KOPT-K1 (cell line): ENCODE measurements around the gene COP1.

Source experiments
- H3K27ac ChIP-seq: fragments of 200-600 bp; sonication (generic); 2 replicates; pipeline ENCODE4 v1.5.1; 2016; ENCODE audit warnings: antibody characterized with exemption, mild to moderate bottlenecking, low read depth, low read length; ENCODE audit not compliant: poor library complexity, severe bottlenecking
- H3K36me3 ChIP-seq: fragments of 200-600 bp; sonication (generic); 2 replicates; pipeline ENCODE4 v1.5.1; 2017; ENCODE audit warnings: antibody characterized with exemption, mild to moderate bottlenecking, low read length, moderate library complexity; ENCODE audit not compliant: insufficient read depth
- H3K9me3 ChIP-seq: fragments of 200-600 bp; sonication (generic); 2 replicates; pipeline ENCODE4 v1.5.1; 2017; ENCODE audit warnings: antibody characterized with exemption, low read length, mild to moderate bottlenecking; ENCODE audit not compliant: insufficient read depth, poor library complexity, severe bottlenecking

The COP1 gene

GRCh38 chr1:175904808-175905207, 302.3 kb downstream of the COP1 start:
- Histone ChIP-seq H3K9me3 (peaks cover 3% of the 10 kb centered on the region), H3K36me3 (peaks cover 8% of the 10 kb centered on the region; the same call in 1 of the 2 replicates), H3K27ac (no peak overlapping the region)

GRCh38 chr1:175902281-175902680, 304.8 kb downstream of the COP1 start:
- H3K27ac ChIP-seq = no peak overlapping the region
- H3K9me3 ChIP-seq = no peaks in the 10 kb centered on the region
- H3K36me3 ChIP-seq = peaks cover 8% of the 10 kb centered on the region; the same call in 1 of the 2 replicates

- Histone ChIP-seq H3K9me3 (no peaks in the 10 kb centered on the region), H3K27ac (no peak overlapping the region)
Observed at GRCh38 chr1:175901076-175901836, 305.8 kb downstream of the COP1 start.

GRCh38 chr1:175900171-175900570, 306.9 kb downstream of the COP1 start:
- H3K27ac ChIP-seq = no peak overlapping the region

More at GRCh38 chr1:175901076-175901836, 305.8 kb downstream of the COP1 start:
- peaks cover 8% of the 10 kb centered on the region; the same call in 1 of the 2 replicates for H3K36me3 ChIP-seq

GRCh38 chr1:175895966-175896365, 311.1 kb downstream of the COP1 start:
- H3K36me3 ChIP-seq = no peaks in the 10 kb centered on the region
- H3K27ac ChIP-seq = no peak overlapping the region
- H3K9me3 ChIP-seq = no peaks in the 10 kb centered on the region

More at GRCh38 chr1:175900171-175900570, 306.9 kb downstream of the COP1 start:
- peaks cover 5% of the 10 kb centered on the region; the same call in 1 of the 2 replicates for H3K36me3 ChIP-seq
- no peaks in the 10 kb centered on the region for H3K9me3 ChIP-seq
